GM19324 (cell line): Measurements from ENCODE around the gene KLHL2.
"Not testable (repeated sequence)": the region's sequence is repeated elsewhere in the genome, so short reads cannot be mapped to it uniquely, and the experiment has no call there.

Experiments
- ATAC-seq: cut with Tn5 transposase; IDR thresholded peaks from one replicate; pipeline ENCODE4 v1.9.1; 2021; ENCODE audit warnings: mild to moderate bottlenecking, moderate library complexity; ENCODE audit not compliant: unreplicated experiment, low FRiP score

The KLHL2 gene

DNA sequence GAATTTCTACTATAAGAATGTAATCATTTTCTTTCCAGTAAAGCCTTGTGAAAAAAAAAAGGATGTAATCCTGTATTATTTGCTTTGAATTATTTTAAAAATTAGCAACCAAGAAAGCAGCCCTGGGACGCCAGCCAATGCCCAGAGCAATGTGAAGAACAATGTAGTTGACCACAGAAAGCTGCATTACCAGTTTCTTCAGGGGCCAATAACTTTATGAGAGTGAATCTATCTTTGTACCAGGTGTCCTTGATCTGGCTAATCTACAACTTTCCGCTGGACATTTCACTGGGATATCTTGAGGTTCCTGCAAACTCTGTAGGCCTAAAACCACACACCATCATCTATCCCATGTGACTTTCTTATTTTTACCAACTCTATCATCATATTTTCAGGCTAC lies 7.6 kb upstream of the KLHL2 start:
- no peak for ATAC-seq

DNA sequence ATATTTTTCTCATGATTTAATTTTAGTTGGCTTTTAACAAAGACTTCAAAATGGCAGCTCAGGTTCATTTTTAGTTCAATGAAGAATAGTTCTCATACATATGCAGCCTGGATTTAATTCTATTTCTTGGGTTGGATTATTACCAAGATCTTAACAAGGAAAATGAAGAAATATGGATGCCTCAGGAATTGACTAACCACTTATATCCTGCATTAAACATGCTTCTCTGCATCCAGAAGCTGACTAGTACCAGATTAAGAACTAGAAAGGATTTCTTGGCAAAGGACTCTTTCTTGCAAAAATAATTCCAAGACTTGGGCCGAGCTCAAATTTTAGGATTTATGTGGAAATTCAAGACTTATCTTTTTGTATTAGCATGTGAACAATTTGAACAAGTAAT lies 5.6 kb upstream of the KLHL2 start:
- ATAC-seq = no peak

DNA sequence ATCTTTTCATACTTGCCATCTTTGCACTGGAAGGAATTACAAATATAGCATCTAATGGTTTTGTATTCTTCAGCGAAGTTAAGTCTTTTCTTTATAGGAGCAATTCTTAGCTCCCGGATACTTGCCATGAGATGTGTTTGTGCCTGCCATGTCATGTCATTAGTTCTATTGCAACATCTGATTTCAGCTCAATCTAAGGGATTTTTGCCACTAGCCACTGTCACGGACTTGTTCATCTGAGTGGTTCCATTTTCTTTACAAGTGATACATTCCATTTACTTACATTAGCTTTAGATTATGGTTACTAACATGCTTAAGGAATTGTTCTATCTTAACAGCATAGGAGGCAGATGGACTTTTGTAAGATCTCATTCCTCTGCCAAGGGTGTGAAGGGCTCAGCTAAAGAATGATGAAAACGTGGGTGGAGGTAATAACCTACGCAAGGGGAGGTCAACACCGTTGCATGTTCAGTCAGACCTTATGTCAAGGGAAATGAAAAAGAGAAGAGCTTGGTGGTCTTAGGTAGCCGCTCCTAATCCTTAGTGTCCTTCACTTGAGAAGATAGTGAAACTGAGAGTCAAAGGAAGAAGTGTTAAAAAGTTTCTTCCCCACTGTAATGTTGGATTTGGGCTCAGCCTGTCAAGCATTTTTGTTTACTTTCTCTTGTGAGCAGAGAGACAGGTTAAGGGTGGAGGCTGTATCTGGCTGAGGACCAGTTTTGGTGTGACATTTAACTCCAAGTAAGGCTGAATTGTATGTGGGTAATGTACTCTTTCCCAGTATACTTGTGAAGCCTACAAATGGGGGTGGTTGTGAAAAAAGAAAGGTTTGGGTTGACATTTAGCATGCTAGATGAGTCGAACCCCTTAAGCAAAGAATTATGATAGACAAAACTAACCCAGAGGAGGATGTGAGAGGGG lies 3.6 kb upstream of the KLHL2 start:
- ATAC-seq = no peak

DNA sequence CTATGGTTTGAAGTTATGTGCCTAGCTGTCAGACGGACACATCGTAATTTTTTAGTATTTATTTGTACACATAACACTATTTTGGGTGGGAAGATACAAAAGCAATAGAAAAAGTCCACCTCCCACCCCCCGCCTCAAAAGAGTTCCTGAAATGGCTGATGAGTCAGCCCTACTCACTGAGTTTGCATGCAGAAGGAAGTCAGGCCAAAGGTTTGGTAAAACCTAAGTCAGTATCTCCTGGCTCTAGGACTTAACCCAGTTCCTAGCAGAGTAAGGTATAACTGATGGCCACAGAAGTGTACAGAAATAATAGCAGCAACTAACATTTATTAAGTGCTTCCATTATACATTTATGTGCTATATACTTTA lies 2.9 kb upstream of the KLHL2 start:
- no peak for ATAC-seq

DNA sequence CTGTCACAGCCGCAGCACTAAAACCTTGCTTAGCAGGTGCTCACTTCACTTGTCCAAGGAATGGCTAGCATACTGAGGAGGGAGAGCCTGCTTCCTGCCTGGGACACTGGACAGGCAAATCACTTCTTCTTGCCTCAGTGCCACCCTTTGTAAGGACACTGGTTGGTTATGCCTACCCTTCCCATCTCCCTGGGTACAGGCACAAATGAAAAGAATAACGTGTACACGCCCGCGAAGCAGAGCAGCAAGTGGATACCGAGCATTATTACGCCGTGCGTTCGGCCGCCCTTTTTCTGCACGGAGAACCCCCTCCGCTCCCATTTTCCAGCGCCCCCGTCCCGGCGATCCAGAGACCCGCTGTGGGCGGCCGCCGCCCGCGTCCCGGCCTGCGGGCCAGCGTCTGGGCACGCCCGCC lies 338 bp upstream of the KLHL2 start:
- ATAC-seq = peak; percentile 32

DNA sequence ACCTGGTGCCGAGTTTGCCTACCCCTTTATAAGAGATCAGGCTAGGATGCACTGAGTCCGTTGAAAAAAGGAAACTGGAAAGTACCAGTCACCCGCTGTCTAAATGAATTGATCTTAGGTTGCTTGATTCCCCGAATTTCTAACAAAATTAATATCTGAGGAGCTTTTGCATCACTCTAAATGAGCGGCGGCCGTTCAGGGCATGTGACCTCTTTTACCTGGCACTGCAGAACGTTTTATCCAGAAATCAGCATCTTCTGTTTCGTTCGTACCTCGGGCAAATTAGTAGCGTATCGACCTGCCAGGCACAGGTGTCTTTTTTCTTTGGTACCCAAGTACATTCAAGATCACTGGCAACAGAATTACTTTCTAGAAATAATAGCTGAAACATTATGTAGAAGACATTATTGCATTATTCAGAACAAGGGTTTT lies 876 bp downstream of the KLHL2 start:
- no peak for ATAC-seq

DNA sequence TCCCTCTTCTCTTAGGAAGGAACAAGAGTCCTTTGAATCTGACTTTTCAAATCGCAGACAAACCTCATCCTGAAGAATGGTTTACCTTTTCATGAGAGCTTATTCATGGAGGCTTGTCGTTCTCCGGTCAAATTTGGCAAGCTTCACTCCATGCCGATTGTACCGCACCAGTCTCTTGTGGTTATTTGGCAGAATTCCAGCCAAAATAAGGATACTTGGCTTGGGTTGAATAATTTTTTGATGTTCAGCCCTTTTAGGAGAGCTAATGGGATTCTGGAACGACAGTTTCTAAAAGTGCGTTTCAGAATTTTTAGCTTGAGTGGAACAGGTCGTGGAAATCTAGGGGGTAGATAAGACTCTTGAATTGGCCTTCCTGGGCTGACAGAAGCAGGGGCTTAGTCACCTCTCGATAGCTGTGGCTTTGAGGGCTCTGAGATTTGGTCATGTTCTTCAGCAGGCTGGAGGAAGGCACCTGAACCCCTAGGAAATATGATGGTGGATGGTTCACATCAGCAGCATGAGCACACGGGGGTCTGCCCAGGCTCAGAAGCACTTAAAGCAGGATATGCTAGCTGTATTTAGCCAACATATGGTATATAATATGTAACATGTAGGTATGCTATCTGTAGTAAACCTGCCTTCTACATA lies 1.5 kb downstream of the KLHL2 start:
- no peak for ATAC-seq

DNA sequence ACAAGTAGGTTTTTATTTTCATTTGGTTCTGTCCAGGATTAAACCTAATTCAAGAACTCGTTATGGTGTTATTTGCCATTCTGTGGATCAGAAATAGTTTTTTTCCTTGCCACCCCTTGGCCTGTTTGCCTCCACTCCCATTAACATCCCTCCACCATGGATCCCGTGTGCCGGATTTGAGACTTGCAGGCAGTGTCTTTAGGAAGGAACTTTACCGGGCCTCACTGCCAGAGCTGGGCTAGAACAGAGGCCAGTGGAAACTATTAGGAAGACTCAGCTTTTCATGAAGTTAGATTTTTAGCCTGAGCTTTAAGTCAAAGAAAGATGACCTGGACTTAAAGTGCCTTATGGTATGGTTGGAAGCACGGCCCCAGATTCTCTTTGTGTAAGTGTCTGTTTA lies 2.4 kb downstream of the KLHL2 start:
- ATAC-seq = no peak

DNA sequence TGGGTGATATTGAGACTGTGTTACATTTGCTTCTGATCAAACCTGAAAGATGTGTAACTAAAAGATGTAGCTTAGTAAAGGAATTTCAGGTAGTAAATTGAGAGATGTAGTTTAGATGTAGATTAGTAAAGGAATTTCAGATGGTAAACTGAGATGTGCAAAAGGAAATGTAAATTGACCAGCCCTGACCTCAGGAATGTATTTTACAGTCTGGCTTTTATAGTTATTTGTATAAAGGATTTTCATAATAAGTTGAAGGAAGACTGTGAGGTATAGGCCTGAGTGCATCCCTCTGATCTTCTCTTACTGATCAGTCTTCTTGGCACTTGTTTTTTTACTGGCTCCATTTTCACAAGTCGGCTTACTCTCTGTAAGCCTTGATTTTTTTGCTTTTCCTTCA lies 3.2 kb downstream of the KLHL2 start:
- no peak for ATAC-seq

DNA sequence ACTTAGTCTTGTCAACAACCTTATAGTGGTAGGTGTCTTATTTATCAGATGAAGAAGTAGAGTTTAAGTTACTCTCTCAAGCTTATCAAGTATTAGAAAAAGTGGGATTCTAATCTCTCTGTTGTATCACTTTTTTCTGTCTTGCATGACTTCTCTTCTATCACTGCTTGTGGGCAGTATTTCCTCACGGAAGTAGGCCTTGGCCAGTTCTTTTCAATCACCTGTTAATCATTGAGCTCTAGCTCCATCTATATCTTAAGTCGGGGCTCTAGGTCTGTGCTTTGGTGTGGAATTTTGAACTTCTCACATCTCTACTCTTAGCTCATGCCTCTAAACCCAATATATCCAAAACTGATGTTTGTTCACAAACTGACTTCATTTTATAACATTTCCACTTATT lies 5.3 kb downstream of the KLHL2 start:
- not testable (repeated sequence) for ATAC-seq

DNA sequence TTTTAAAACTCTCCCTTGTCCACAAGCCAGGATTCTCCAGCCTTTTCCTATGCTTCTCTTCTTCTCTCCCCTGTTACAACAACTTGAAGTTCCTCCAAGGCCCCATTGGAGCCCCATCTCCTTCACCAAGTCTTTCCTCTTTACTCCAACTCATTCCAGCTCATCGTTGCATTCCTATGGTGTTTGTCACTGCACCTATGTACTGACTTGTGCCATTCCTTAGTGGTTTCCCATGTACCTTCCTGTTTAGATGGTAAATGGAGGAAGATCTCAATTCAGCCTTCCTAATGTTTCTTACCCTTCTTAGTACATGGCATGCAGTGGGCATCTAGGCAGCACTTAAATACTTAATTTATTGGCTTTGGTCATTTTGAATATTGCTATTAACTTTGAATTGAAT lies 6.0 kb downstream of the KLHL2 start:
- not testable (repeated sequence) for ATAC-seq

DNA sequence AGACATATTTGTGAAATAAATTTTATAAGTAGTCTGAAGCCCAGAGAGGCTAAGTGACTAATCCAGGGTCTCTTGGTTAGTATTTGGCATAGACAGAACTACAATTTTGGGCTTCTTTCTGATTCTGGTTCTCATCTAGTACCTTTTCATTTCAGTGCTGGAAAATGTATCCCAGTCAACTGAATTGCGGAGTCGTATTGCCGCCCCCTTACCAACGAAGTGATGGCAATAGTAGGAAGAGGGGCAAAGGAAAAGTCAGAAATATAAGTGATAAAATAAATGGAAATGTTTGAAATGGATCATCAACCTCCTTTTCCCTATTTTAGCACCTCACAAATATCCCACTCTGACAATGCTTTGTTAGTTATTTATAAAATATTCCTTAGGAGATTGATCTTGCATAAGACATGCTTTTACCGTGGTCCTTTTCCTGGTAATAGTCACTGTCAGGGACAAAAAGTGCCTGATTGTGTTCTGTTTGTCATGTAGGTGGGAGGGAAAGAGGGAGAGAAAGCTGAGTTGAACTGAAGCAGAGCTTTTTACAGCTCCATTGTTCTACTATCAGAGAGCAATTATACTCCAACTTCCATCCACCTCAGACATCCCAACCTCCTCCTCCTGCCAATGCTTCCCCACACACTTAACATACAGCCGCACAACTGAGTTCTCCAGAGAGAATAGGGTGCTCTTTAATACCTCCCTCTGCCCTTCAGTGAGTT lies 6.8 kb downstream of the KLHL2 start:
- not testable (repeated sequence) for ATAC-seq

DNA sequence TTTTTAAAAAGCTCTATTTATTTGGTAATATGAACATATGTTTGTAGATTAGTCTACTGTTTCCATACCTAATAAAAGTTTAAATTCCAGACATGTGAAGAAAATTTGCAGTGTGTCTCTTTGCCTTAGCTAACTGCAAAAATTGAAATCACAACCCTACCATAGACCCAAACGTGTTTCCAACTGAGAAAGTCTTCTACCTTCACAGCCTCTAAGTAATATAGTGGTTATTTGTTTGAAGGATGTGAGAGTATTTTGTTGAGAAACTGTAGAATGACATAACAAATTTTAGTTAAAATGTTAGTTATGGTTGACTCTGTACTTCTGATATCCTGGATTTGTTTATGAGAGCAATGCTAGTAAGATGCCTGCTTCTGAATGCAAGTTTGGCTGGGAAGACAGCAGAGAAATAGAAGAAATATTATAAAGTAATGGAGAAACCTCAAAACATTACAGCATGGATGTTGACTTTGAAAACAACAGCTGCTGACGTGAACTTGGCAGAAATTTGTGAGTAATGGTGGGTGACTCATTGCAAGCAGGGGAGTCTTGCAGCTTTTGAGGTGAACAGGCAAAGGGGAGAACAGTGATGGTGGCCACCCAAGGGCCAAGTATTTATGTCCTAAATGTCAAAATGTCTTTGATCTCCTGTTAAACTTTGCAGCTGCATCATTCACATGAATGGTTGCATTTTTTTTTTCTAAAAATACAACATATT lies 7.8 kb downstream of the KLHL2 start:
- not testable (repeated sequence) for ATAC-seq

DNA sequence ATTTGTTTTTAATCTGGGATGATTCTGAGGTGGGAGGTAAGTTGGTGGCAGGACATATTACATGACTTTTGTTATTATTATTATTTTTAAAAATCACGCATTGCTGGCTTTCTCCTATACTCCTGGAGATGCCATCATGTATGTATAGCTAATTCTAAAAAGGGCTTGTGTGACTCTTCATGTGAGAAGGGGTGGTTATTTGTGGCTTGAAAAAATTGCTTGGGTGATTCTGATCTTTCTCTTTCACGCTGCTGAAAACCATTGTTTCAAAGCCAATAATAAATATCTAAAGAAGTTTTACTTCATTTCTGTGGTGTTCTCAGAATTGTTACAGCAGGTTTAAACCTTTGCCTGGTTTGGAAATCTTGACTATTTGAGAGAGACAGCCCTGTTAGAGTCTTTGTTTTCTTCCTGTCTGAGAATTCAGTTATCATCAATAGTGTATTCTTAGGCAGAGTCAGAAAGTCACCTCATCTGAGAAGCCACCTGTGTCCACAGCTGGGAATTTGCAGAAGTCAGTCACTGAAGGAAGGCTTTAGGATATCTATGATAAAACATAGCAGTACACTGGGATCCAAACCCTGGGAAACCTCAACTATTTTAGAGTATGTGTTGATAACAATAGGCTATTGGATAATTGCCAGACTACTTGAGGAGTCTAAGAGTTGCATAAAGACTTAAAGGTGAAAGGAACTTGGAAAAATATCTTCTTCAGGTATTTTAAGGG lies 8.6 kb downstream of the KLHL2 start:
- peak; percentile 70 for ATAC-seq

DNA sequence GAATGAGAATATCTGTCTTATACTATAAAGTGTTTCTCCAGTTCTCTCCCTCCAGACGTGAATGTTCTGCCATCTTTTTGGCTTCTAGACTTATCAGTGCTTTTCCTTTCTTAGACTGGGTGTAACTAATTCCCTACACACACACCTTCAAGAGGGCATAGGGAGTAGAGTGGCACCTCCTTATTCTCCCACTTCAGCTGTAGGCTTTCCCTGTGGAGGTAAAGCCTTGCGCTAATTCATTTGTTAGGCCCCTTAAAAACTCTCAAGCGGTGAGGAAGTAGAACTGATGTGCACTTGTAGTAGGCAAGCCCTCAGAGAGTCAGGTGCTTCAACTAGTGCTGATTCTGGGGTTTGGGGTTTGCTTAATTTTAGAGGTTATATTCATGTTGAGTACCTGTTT lies 10.0 kb downstream of the KLHL2 start:
- no peak for ATAC-seq

DNA sequence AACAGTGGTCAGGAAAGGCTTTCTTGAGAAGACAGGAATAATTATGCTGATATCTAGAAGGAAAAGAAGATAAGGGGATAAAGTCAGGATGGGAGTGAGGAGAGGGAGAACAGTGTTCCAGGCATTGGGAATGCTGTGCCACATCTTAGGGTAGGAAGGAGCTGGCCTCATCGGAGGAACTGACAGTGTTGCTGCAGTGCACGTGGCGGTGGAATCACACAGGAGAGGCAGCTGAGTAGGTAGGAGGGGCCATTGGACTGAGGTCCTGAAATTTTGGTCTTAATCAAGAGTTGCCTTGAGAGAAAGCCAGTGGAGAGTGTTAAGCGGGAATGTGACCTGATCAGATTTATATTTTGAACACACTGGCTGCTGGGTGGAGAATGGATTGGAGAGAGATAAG lies 13.9 kb downstream of the KLHL2 start:
- not testable (repeated sequence) for ATAC-seq

DNA sequence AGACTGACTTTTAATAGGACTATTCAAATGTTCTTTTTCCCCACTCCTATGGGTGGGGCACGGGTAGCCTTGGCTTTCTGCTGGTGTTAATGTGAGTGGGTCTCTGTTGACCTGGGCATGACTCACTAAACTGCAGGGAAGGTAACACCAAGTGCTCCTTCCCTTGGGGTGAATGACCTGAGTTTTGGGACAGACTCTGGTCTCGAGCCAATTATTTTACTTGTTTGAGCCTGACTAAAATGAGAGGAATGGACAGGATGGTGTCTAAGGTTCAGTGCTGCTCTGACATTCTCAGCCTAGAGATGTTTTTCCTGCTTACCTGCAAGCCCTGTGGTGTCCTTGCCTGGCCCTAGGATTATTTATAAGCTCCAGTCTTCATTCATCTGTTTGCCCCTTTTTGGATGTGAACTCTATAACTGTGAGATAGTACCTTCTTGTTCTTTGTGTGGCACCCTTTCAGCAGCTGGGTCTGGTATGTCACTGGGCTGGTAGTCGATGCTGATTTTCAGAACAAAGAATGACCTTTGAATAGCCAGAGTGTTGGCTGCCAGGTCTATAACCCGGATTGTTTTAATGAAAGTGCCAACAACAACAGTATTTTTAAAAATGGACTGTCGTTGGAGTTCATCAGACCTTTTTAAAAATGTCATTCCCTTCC lies 14.8 kb downstream of the KLHL2 start:
- not testable (repeated sequence) for ATAC-seq

DNA sequence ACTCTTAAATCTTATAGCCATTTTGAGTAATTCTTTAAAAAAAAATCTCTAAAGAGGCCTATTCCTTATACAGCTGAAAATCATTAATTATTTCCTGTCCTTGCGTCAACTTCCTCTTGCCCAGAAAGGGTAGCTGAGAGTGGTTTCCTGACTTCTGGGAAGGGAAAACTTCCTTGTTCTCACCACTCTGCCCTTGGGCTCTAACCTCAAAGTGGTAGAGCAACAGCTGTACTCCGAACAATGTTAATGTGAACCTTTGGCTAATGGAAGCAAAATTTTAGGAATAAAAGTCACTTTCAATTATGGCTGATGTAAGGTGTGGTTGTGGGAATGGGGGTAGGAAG lies 15.3 kb downstream of the KLHL2 start:
- ATAC-seq = no peak

DNA sequence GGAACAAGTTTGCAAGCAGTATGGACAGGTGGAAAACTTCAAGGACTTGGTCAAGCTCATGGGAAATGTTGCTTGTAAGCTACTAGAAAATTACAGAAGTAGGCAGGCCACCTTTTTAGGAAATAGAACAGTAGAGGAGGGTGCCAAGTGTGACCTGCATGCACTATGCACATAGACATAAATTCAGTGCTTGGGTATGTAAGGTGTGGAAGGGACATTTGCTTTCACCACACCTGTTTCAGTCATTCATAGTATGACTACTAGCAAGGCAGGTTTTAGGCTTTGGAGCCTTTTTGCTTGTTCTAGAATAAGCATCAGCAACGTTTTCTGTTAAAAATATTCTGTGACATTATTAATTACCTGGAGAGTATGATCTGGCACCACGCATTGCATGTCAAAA lies 20.0 kb downstream of the KLHL2 start:
- ATAC-seq = not testable (repeated sequence)
